ENCODE measurements around the gene TRAF3IP3.

The TRAF3IP3 gene

GRCh38 chr1:209755926-209756614 lies at the start of gene TRAF3IP3:
TRAF3IP3 (plus strand) TSS chr1:209756053; CDS start chr1:209760040, 3,987 bp downstream.
- peak; percentile 86 for DNase-seq

- DNase-seq = no peak
These were observed 49.2 kb upstream of the TRAF3IP3 start for GRCh38 chr1:209706622-209707021.

GRCh38 chr1:209707308-209707707 lies 48.5 kb upstream of the TRAF3IP3 start:
- no peak for DNase-seq

GRCh38 chr1:209708297-209708696 lies 47.6 kb upstream of the TRAF3IP3 start:
- DNase-seq = no peak

GRCh38 chr1:209710093-209710492 lies 45.8 kb upstream of the TRAF3IP3 start:
- DNase-seq = peak; percentile 46

GRCh38 chr1:209710847-209711246 lies 45.0 kb upstream of the TRAF3IP3 start:
- DNase-seq = no peak

GRCh38 chr1:209714338-209714737 lies 41.5 kb upstream of the TRAF3IP3 start:
- no peak for DNase-seq

- no peak for DNase-seq
These were observed 40.5 kb upstream of the TRAF3IP3 start for GRCh38 chr1:209715314-209715713.

GRCh38 chr1:209717818-209718217 lies 38.0 kb upstream of the TRAF3IP3 start:
- DNase-seq = no peak

- no peak for DNase-seq
These were observed 35.5 kb upstream of the TRAF3IP3 start for GRCh38 chr1:209720326-209720725.

GRCh38 chr1:209720826-209721225 lies 35.0 kb upstream of the TRAF3IP3 start:
- DNase-seq = no peak

- DNase-seq = peak; percentile 86
These were observed 34.5 kb upstream of the TRAF3IP3 start for GRCh38 chr1:209721323-209721722.

- no peak for DNase-seq
These were observed 32.6 kb upstream of the TRAF3IP3 start for GRCh38 chr1:209723265-209723664.

- no peak for DNase-seq
These were observed 31.8 kb upstream of the TRAF3IP3 start for GRCh38 chr1:209723756-209724693.

- no peak for DNase-seq
These were observed 28.6 kb upstream of the TRAF3IP3 start for GRCh38 chr1:209727286-209727685.

GRCh38 chr1:209727785-209728184 lies 28.1 kb upstream of the TRAF3IP3 start:
- DNase-seq = no peak

- DNase-seq = no peak
These were observed 27.4 kb upstream of the TRAF3IP3 start for GRCh38 chr1:209728466-209728865.

- peak; percentile 70 for DNase-seq
These were observed 26.4 kb upstream of the TRAF3IP3 start for GRCh38 chr1:209729436-209729835.

- DNase-seq = no peak
These were observed 23.1 kb upstream of the TRAF3IP3 start for GRCh38 chr1:209732725-209733124.

GRCh38 chr1:209733409-209734192 lies 22.3 kb upstream of the TRAF3IP3 start:
- peak; percentile 98 for DNase-seq

GRCh38 chr1:209736490-209737117 lies 19.2 kb upstream of the TRAF3IP3 start:
- DNase-seq = peak; percentile 87

- no peak for DNase-seq
These were observed 18.7 kb upstream of the TRAF3IP3 start for GRCh38 chr1:209737118-209737505.

- no peak for DNase-seq
These were observed 17.6 kb upstream of the TRAF3IP3 start for GRCh38 chr1:209738270-209738669.

Measured in inflammatory macrophage treated with lipopolysaccharide for 4 hours (primary cell).